ENCODE data around the gene SLC22A23.

SLC22A23 gene

DNA sequence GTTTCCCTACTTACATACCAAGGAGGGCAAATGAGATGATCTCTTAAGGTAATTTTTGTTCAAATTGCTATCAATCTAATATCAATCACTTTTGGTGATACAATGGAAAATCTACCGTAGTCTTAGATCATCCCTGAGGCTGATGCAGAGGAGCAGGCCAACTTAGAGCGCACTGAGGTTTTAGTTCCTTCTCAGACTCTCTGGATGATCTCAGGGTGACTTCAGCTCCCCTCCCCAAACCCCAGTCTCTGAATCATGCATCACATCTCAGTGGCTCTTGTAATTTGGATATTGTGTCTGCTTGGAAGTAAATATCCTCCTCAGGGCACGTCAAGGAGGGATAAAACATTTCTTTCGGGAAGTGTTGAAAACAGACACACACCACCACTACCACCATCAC lies 235.3 kb downstream of the SLC22A23 start:
- no peak for DNase-seq (ENCODE audit: low read depth)

DNA sequence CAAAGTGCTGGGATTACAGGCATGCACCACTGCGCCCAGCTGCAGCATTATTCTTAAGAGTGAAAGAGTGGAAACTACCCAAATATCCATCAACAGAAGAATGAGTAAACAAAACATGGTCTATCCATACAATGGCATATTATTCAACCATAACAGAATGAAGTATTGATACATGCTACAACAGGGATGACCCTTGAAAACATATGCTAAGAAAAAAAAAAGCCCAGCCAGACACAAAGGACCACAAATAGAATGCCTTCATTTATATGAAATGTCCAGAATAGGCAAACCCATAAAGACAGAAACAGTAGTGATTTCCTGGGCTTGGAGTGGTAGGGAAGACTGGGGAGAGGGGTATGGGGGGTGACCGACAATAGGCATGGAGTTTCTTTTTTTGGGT lies 236.5 kb downstream of the SLC22A23 start:
- DNase-seq (ENCODE audit: low read depth): no peak
